Ascending aorta (tissue), 2 donors: ENCODE measurements around the gene GPR155. TPM values are rescaled to one million over a fixed set of nuclear protein-coding genes. Genes with fewer than 3 reads are reported as not detected.

Source experiments
- DNase-seq, 2 donors: peaks; one replicate each; pipeline ENCODE4 v3.0.0-alpha.2; 2019; ENCODE audit warnings: low spot score in 2 of 2
- H3K27ac ChIP-seq, 2 donors: fragments of 200-600 bp; sonication (generic); one replicate each; pipeline ENCODE4 v1.5.1; 2016 to 2017; ENCODE audit warnings: mild to moderate bottlenecking in 1 of 2
- H3K27me3 ChIP-seq: fragments of 200-600 bp; sonication (generic); one replicate; pipeline ENCODE4 v1.5.1; 2017
- H3K36me3 ChIP-seq, 2 donors: fragments of 200-600 bp; sonication (generic); one replicate each; pipeline ENCODE4 v1.5.1; 2016
- H3K4me1 ChIP-seq, 2 donors: fragments of 200-600 bp; sonication (generic); one replicate each; pipeline ENCODE4 v1.5.1; 2016 to 2017; ENCODE audit warnings: mild to moderate bottlenecking in 1 of 2
- H3K4me3 ChIP-seq, 2 donors: fragments of 200-600 bp; sonication (generic); one replicate each; pipeline ENCODE4 v1.5.1; 2016 to 2017; ENCODE audit warnings: mild to moderate bottlenecking in 1 of 2
- H3K9me3 ChIP-seq, 2 donors: fragments of 200-600 bp; sonication (generic); one replicate each; pipeline ENCODE4 v1.5.1; 2016
- CTCF ChIP-seq, 3 experiments: fragments of 200-600 bp in 2 of 3; fragments of 450-650 bp in 1 of 3; sonication (generic) in 2 of 3; IDR thresholded peaks; one replicate each; pipeline ENCODE4 v1.5.1; 2016 to 2019; ENCODE audit warnings: antibody characterized with exemption in 3 of 3, mild to moderate bottlenecking in 1 of 3, moderate library complexity in 1 of 3
- intact Hi-C: fragments of 100-400 bp; cut with DNase I; formaldehyde crosslinking; loops from one replicate; pipeline ENCODE4 v1.15.1; 2023
- total RNA-seq: library from RNA; depleted of rRNA; stranded (reverse); fragments of >200 nt; gene quantifications from one replicate; pipeline ENCODE4 v1.1.0, GENCODE V29; 2016

Gene GPR155
- total RNA-seq, 1 donor from 2014 or later = 1.8 TPM

- no peak overlapping the region for H3K27ac ChIP-seq
- TF ChIP-seq CTCF (IDR thresholded peaks at IDR 0.05) = no peak
- no peak for DNase-seq
- H3K4me1 ChIP-seq = no peaks in the 10 kb centered on the region
- H3K4me3 ChIP-seq = no peak overlapping the region
- intact Hi-C loops = no loop called here
- H3K9me3 ChIP-seq = no peaks in the 10 kb centered on the region
- no peaks in the 10 kb centered on the region for H3K27me3 ChIP-seq
- H3K36me3 ChIP-seq = no peaks in the 10 kb centered on the region
Observed at GRCh38 chr2:174499371-174499770, 12.5 kb upstream of the GPR155 start.

- Histone ChIP-seq H3K36me3 (no peaks in the 10 kb centered on the region), H3K9me3 (no peaks in the 10 kb centered on the region), H3K27ac (no peak overlapping the region), H3K4me3 (no peak overlapping the region), H3K27me3 (no peaks in the 10 kb centered on the region), H3K4me1 (no peaks in the 10 kb centered on the region)
- no peak for TF ChIP-seq CTCF (IDR thresholded peaks at IDR 0.05)
- intact Hi-C loops = no loop called here
- no peak for DNase-seq
Observed at GRCh38 chr2:174495365-174496012, 8.7 kb upstream of the GPR155 start.

GRCh38 chr2:174493549-174494331 lies 6.9 kb upstream of the GPR155 start:
- no peaks in the 10 kb centered on the region for H3K36me3 ChIP-seq
- no peak overlapping the region for H3K27ac ChIP-seq
- H3K4me1 ChIP-seq = no peaks in the 10 kb centered on the region
- DNase-seq = no peak
- intact Hi-C loops = no loop called here
- no peak for TF ChIP-seq CTCF (IDR thresholded peaks at IDR 0.05)
- H3K9me3 ChIP-seq = no peaks in the 10 kb centered on the region
- H3K4me3 ChIP-seq = no peak overlapping the region
- H3K27me3 ChIP-seq = no peaks in the 10 kb centered on the region

- H3K36me3 ChIP-seq = no peaks in the 10 kb centered on the region
- no peaks in the 10 kb centered on the region for H3K27me3 ChIP-seq
- DNase-seq = no peak
- no peak for TF ChIP-seq CTCF (IDR thresholded peaks at IDR 0.05)
- no peaks in the 10 kb centered on the region for H3K4me1 ChIP-seq
- H3K4me3 ChIP-seq = no peak overlapping the region
- no peaks in the 10 kb centered on the region for H3K9me3 ChIP-seq
- peak overlapping the region in 1 of 2 donors; percentile 22 for H3K27ac ChIP-seq
- intact Hi-C loops = no loop called here
Observed at GRCh38 chr2:174492963-174493431, 6.2 kb upstream of the GPR155 start.

- no peak for DNase-seq
- intact Hi-C loops = no loop called here
- TF ChIP-seq CTCF (IDR thresholded peaks at IDR 0.05) = no peak
- Histone ChIP-seq H3K27ac (no peak overlapping the region), H3K27me3 (no peaks in the 10 kb centered on the region), H3K4me3 (no peak overlapping the region), H3K4me1 (no peaks in the 10 kb centered on the region), H3K9me3 (no peaks in the 10 kb centered on the region), H3K36me3 (no peaks in the 10 kb centered on the region)
Observed at GRCh38 chr2:174491947-174492346, 5.1 kb upstream of the GPR155 start.
